Smooth muscle cell of the brain vasculature (primary cell): ENCODE results near the gene ELOVL3.
"Not testable (repeated sequence)": the region's sequence is repeated elsewhere in the genome, so short reads cannot be mapped to it uniquely, and the experiment has no call there.

Experiments used
- DNase-seq: peaks from one replicate; pipeline ENCODE4 v3.0.0-alpha.2; 2012; ENCODE audit warnings: low read depth, low spot score

Gene ELOVL3

GRCh38 chr10:102225646-102226541 is at the start of gene ELOVL3:
Gene ELOVL3 (plus strand): TSS chr10:102226299. CDS start chr10:102226549, 250 bp downstream.
- DNase-seq: peak; percentile 84

- DNase-seq: no peak
Observed at GRCh38 chr10:102184606-102185005, 41.5 kb upstream of the ELOVL3 start.

GRCh38 chr10:102185272-102185671 is 40.8 kb upstream of the ELOVL3 start:
- no peak for DNase-seq

GRCh38 chr10:102185811-102186527 is 40.1 kb upstream of the ELOVL3 start:
- no peak for DNase-seq

GRCh38 chr10:102188298-102188940 is 37.7 kb upstream of the ELOVL3 start:
- no peak for DNase-seq

GRCh38 chr10:102188941-102189898 is 36.9 kb upstream of the ELOVL3 start:
- not testable (repeated sequence) for DNase-seq

GRCh38 chr10:102191956-102192355 is 34.1 kb upstream of the ELOVL3 start:
- DNase-seq: no peak

- no peak for DNase-seq
Observed at GRCh38 chr10:102195296-102195870, 30.7 kb upstream of the ELOVL3 start.

GRCh38 chr10:102196893-102197292 is 29.2 kb upstream of the ELOVL3 start:
- no peak for DNase-seq

GRCh38 chr10:102198027-102198426 is 28.1 kb upstream of the ELOVL3 start:
- no peak for DNase-seq

GRCh38 chr10:102200751-102201640 is 25.1 kb upstream of the ELOVL3 start:
- DNase-seq: no peak

GRCh38 chr10:102202386-102202785 is 23.7 kb upstream of the ELOVL3 start:
- DNase-seq: no peak

GRCh38 chr10:102208311-102209035 is 17.6 kb upstream of the ELOVL3 start:
- no peak for DNase-seq

GRCh38 chr10:102211615-102212299 is 14.3 kb upstream of the ELOVL3 start:
- no peak for DNase-seq

GRCh38 chr10:102213599-102213998 is 12.5 kb upstream of the ELOVL3 start:
- DNase-seq: not testable (repeated sequence)

GRCh38 chr10:102219370-102219769 is 6.7 kb upstream of the ELOVL3 start:
- DNase-seq: no peak

- DNase-seq: no peak
Observed at GRCh38 chr10:102220612-102221011, 5.5 kb upstream of the ELOVL3 start.

- no peak for DNase-seq
Observed at GRCh38 chr10:102222797-102223196, 3.3 kb upstream of the ELOVL3 start.

GRCh38 chr10:102226542-102226870 is 407 bp downstream of the ELOVL3 start:
- DNase-seq: no peak
